Parathyroid adenoma (tissue), 2 donors: ENCODE results near the gene TM2D3.

ENCODE experiments used
- H2AFZ ChIP-seq: fragments of 300-600 bp; sonication (generic); one replicate; pipeline ENCODE4 v1.7.0; 2017; ENCODE audit warnings: antibody characterized with exemption, mild to moderate bottlenecking
- H3K27ac ChIP-seq: fragments of 300-600 bp; sonication (generic); one replicate; pipeline ENCODE4 v1.7.0; 2017
- H3K27me3 ChIP-seq: fragments of 300-600 bp; sonication (generic); one replicate; pipeline ENCODE4 v1.7.0; 2017; ENCODE audit warnings: low read length; ENCODE audit not compliant: control insufficient read depth, insufficient read depth
- H3K36me3 ChIP-seq: fragments of 300-600 bp; sonication (generic); one replicate; pipeline ENCODE4 v1.7.0; 2017; ENCODE audit warnings: low read length; ENCODE audit not compliant: control insufficient read depth, insufficient read depth
- H3K4me1 ChIP-seq: fragments of 300-600 bp; sonication (generic); one replicate; pipeline ENCODE4 v1.7.0; 2017; ENCODE audit warnings: control low read depth
- H3K4me2 ChIP-seq: fragments of 300-600 bp; sonication (generic); one replicate; pipeline ENCODE4 v1.7.0; 2017; ENCODE audit warnings: low read length
- H3K4me3 ChIP-seq: fragments of 300-600 bp; sonication (generic); one replicate; pipeline ENCODE4 v1.7.0; 2017; ENCODE audit warnings: low read depth, low read length
- H3K79me2 ChIP-seq: fragments of 300-600 bp; sonication (generic); one replicate; pipeline ENCODE4 v1.7.0; 2017; ENCODE audit warnings: control low read depth
- H3K9ac ChIP-seq: fragments of 300-600 bp; sonication (generic); one replicate; pipeline ENCODE4 v1.7.0; 2017; ENCODE audit warnings: mild to moderate bottlenecking
- H3K9me3 ChIP-seq: fragments of 300-600 bp; sonication (generic); one replicate; pipeline ENCODE4 v1.7.0; 2017; ENCODE audit warnings: low read length; ENCODE audit not compliant: control insufficient read depth
- CTCF ChIP-seq: fragments of 300-600 bp; sonication (generic); IDR thresholded peaks from one replicate; pipeline ENCODE4 v1.7.0; 2017; ENCODE audit warnings: antibody characterized with exemption, mild to moderate bottlenecking
- donor health status: primary hyperparathyroidism.

TM2D3 gene

GRCh38 chr15:101617390-101617965 lies 34.7 kb downstream of the TM2D3 start:
- H3K4me2 ChIP-seq, result no peak overlapping the region
- no peak overlapping the region for H3K27ac ChIP-seq
- H3K79me2 ChIP-seq, result no peaks in the 10 kb centered on the region
- H3K9ac ChIP-seq, result no peak overlapping the region
- H3K9me3 ChIP-seq, result no peaks in the 10 kb centered on the region
- no peak overlapping the region for H2AFZ ChIP-seq
- TF ChIP-seq CTCF, result no peak
- no peak overlapping the region for H3K4me3 ChIP-seq
- H3K4me1 ChIP-seq, result no peaks in the 10 kb centered on the region
- H3K27me3 ChIP-seq, result no peaks in the 10 kb centered on the region
- no peaks in the 10 kb centered on the region for H3K36me3 ChIP-seq

GRCh38 chr15:101615986-101616848 lies 36.0 kb downstream of the TM2D3 start:
- Histone ChIP-seq H3K9ac (no peak overlapping the region), H3K27me3 (no peaks in the 10 kb centered on the region), H2AFZ (no peak overlapping the region), H3K4me2 (no peak overlapping the region), H3K36me3 (no peaks in the 10 kb centered on the region), H3K79me2 (no peaks in the 10 kb centered on the region), H3K4me1 (no peaks in the 10 kb centered on the region), H3K4me3 (no peak overlapping the region), H3K9me3 (no peaks in the 10 kb centered on the region), H3K27ac (no peak overlapping the region)
- TF ChIP-seq CTCF, result no peak

GRCh38 chr15:101615414-101615985 lies 36.7 kb downstream of the TM2D3 start:
- H3K4me1 ChIP-seq, result no peaks in the 10 kb centered on the region
- no peaks in the 10 kb centered on the region for H3K36me3 ChIP-seq
- H3K4me2 ChIP-seq, result no peak overlapping the region
- no peaks in the 10 kb centered on the region for H3K27me3 ChIP-seq
- H3K9me3 ChIP-seq, result no peaks in the 10 kb centered on the region
- H2AFZ ChIP-seq, result no peak overlapping the region
- no peaks in the 10 kb centered on the region for H3K79me2 ChIP-seq
- no peak overlapping the region for H3K27ac ChIP-seq
- H3K9ac ChIP-seq, result no peak overlapping the region
- TF ChIP-seq CTCF, result no peak
- H3K4me3 ChIP-seq, result no peak overlapping the region

GRCh38 chr15:101614761-101615160 lies 37.4 kb downstream of the TM2D3 start:
- Histone ChIP-seq H3K9me3 (no peaks in the 10 kb centered on the region), H3K4me1 (no peaks in the 10 kb centered on the region), H3K79me2 (no peaks in the 10 kb centered on the region), H3K4me3 (no peak overlapping the region), H3K36me3 (no peaks in the 10 kb centered on the region), H3K27ac (no peak overlapping the region), H3K9ac (no peak overlapping the region), H3K27me3 (no peaks in the 10 kb centered on the region), H2AFZ (no peak overlapping the region), H3K4me2 (no peak overlapping the region)
- no peak for TF ChIP-seq CTCF
